B cell (primary cell): ENCODE results near the gene ABCC1. TPM values are rescaled to one million over a fixed set of nuclear protein-coding genes. Genes with fewer than 3 reads are reported as not detected.

ENCODE experiments used
- ATAC-seq: fragments of 200-7000 bp; cut with Tn5 transposase; one replicate; pipeline ENCODE4 v1.10.0; 2021; ENCODE audit warnings: low read depth, mild to moderate bottlenecking, moderate number of reproducible peaks, moderate library complexity
- CTCF ChIA-PET: fragments of 350-600 bp; sonication (Branson Sonifier 250); formaldehyde crosslinking; loops from one replicate; lab custom pipeline; 2021; ENCODE audit warnings: antibody characterized with exemption, inconsistent platforms; lab: Charles Lee
- POLR2A ChIA-PET: fragments of 350-600 bp; sonication (Branson Sonifier 250); formaldehyde crosslinking; loops from one replicate; lab custom pipeline; 2021; ENCODE audit warnings: antibody characterized with exemption; lab: Charles Lee
- DNase-seq: peaks from one replicate; pipeline ENCODE4 v3.0.0; 2013
- H2AFZ ChIP-seq: 2 replicates; pipeline ENCODE4 v1.6.1; 2012; ENCODE audit warnings: mild to moderate bottlenecking, low read depth, low read length; ENCODE audit not compliant: insufficient read depth, poor library complexity, severe bottlenecking
- H3K27ac ChIP-seq, 2 donors: 1 replicate in 1 of 2; 2 replicates in 1 of 2; pipeline ENCODE4 v1.5.1; 2012 to 2013; ENCODE audit warnings: low read length in 2 of 2, mild to moderate bottlenecking in 2 of 2, moderate library complexity in 1 of 2
- H3K27me3 ChIP-seq, 4 experiments: fragments of 200-600 bp in 1 of 4; sonication (generic) in 1 of 4; replicated peaks in 1 of 4; 1 replicate in 2 of 4; 2 replicates in 2 of 4; pipeline versions ENCODE4 v1.6.1 to v1.7.0; 2013 to 2016; ENCODE audit warnings: low read length in 3 of 4, mild to moderate bottlenecking in 2 of 4, mixed read lengths in 1 of 4, moderate library complexity in 1 of 4; ENCODE audit not compliant: insufficient read depth in 4 of 4, control insufficient read depth in 3 of 4; ENCODE audit errors: control extremely low read depth in 1 of 4
- H3K36me3 ChIP-seq, 2 experiments: replicated peaks in 1 of 2; 1 replicate in 1 of 2; 2 replicates in 1 of 2; pipeline versions ENCODE4 v1.6.1 to v1.7.1; 2013; ENCODE audit warnings: low read length in 1 of 2; ENCODE audit not compliant: insufficient read depth in 2 of 2, control insufficient read depth in 1 of 2; ENCODE audit errors: control extremely low read depth in 1 of 2, extremely low read depth in 1 of 2
- H3K4me1 ChIP-seq, 2 donors: fragments of 200-600 bp in 1 of 2; sonication (generic) in 1 of 2; 1 replicate in 1 of 2; 2 replicates in 1 of 2; pipeline versions ENCODE4 v1.5.1 to v1.6.1; 2013 to 2017; ENCODE audit warnings: low read length in 2 of 2; ENCODE audit not compliant: control insufficient read depth in 2 of 2, insufficient read depth in 2 of 2
- H3K4me2 ChIP-seq: replicated peaks from 2 replicates; pipeline ENCODE3; 2012; ENCODE audit warnings: mild to moderate bottlenecking, low read depth, low read length; ENCODE audit not compliant: poor library complexity, severe bottlenecking
- H3K4me3 ChIP-seq, 5 experiments: fragments of 200-600 bp in 1 of 5; sonication (generic) in 1 of 5; 1 replicate in 3 of 5; 2 replicates in 2 of 5; pipeline versions ENCODE4 v1.5.1 to v1.7.0; 2011 to 2016; ENCODE audit warnings: low read length in 4 of 5, mild to moderate bottlenecking in 4 of 5, low read depth in 2 of 5, control low read depth in 1 of 5, moderate library complexity in 1 of 5; ENCODE audit not compliant: insufficient read depth in 1 of 5; ENCODE audit errors: control extremely low read depth in 1 of 5, extremely low read depth in 1 of 5
- H3K79me2 ChIP-seq: fragments of 200-600 bp; sonication (generic); one replicate; pipeline ENCODE4 v1.6.0; 2016; ENCODE audit warnings: low read length; ENCODE audit not compliant: control insufficient read depth, insufficient read depth
- H3K9ac ChIP-seq: fragments of 200-600 bp; sonication (generic); 2 replicates; pipeline ENCODE4 v1.6.1; 2017; ENCODE audit warnings: mild to moderate bottlenecking, low read length, moderate library complexity
- H3K9me3 ChIP-seq, 3 donors: one replicate each; pipeline versions ENCODE4 v1.6.1 to v1.7.1; 2013; ENCODE audit warnings: low read length in 2 of 3; ENCODE audit not compliant: control insufficient read depth in 2 of 3, insufficient read depth in 1 of 3; ENCODE audit errors: control extremely low read depth in 1 of 3
- H4K20me1 ChIP-seq: 2 replicates; pipeline ENCODE4 v1.6.0; 2012; ENCODE audit warnings: mild to moderate bottlenecking, low read length; ENCODE audit not compliant: insufficient read depth, control insufficient read depth, poor library complexity, severe bottlenecking
- H3K27ac Mint-ChIP-seq: one replicate; pipeline ENCODE4 v1.8.0; 2021; ENCODE audit warnings: mixed read lengths
- H3K27me3 Mint-ChIP-seq: one replicate; pipeline ENCODE4 v1.8.0; 2021; ENCODE audit warnings: mixed read lengths
- H3K4me1 Mint-ChIP-seq: one replicate; pipeline ENCODE4 v1.8.0; 2021; ENCODE audit warnings: mixed read lengths
- H3K4me3 Mint-ChIP-seq: one replicate; pipeline ENCODE4 v1.8.0; 2021; ENCODE audit warnings: mixed read lengths
- H3K9me3 Mint-ChIP-seq: one replicate; pipeline ENCODE4 v1.8.0; 2022; ENCODE audit warnings: mixed read lengths; ENCODE audit not compliant: insufficient read depth
- CTCF ChIP-seq: fragments of 200-600 bp; IDR thresholded peaks from one replicate; pipeline ENCODE4 v1.8.0; 2022; ENCODE audit warnings: antibody characterized with exemption, mild to moderate bottlenecking
- EZH2 ChIP-seq: IDR thresholded peaks from 2 replicates; pipeline ENCODE4 v1.6.1; 2012; ENCODE audit warnings: borderline replicate concordance, low read depth, mild to moderate bottlenecking, moderate library complexity, low read length; ENCODE audit not compliant: insufficient read depth, poor library complexity, severe bottlenecking
- WGBS: methylation state at CpG from one replicate; pipeline ENCODE4 v1.1.5; 2013; ENCODE audit warnings: missing lambda C conversion rate; ENCODE audit not compliant: insufficient coverage; 5-methylcytosine and 5-hydroxymethylcytosine counted together
- intact Hi-C: fragments of 100-400 bp; cut with micrococcal nuclease; formaldehyde crosslinking; loops from one replicate; pipeline ENCODE4 v1.10.0; 2022
- polyA plus RNA-seq: library from polyadenylated mRNA; depleted of rRNA; stranded (reverse); fragments of >200 nt; gene quantifications from 2 replicates; pipeline ENCODE4 v1.2.3, GENCODE V29; 2012
- total RNA-seq, 2 donors: library from RNA; stranded (reverse); fragments of 120-200 nt in 1 of 2; gene quantifications; 1 replicate in 1 of 2; 2 replicates in 1 of 2; pipeline versions ENCODE4 v1.2.3 to v1.2.4, GENCODE V29; 2013 to 2022

The ABCC1 gene
- total and polyA plus RNA-seq, 2 donors (not counting 1 experiment from before 2014, with no cell fraction given), result 21.8 to 73.0 TPM

- 81% methylated on average over 2 of the region's 5 CpGs for WGBS
- Mint-ChIP-seq H3K27me3 (peaks cover 4% of the 10 kb centered on the region), H3K9me3 (no peaks in the 10 kb centered on the region), H3K4me1 (no peaks in the 10 kb centered on the region), H3K4me3 (no peak overlapping the region), H3K27ac (no peak overlapping the region)
- Histone ChIP-seq H3K36me3 (no peaks in the 10 kb centered on the region), H3K4me3 (no peak overlapping the region), H3K27ac (no peak overlapping the region), H3K79me2 (no peaks in the 10 kb centered on the region), H3K9me3 (no peaks in the 10 kb centered on the region), H3K4me2 (no peak overlapping the region), H3K4me1 (no peaks in the 10 kb centered on the region), H3K9ac (no peak overlapping the region), H3K27me3 (no peaks in the 10 kb centered on the region), H4K20me1 (no peaks in the 10 kb centered on the region), H2AFZ (no peak overlapping the region)
- intact Hi-C loops, result no loop called here
- ATAC-seq (no peak), DNase-seq (no peak)
- ChIA-PET POLR2A (no interaction called here), CTCF (no interaction called here)
- TF ChIP-seq EZH2 (no peak), CTCF (no peak)
Observed at GRCh38 chr16:16184594-16184993, 235.2 kb downstream of the ABCC1 start.

GRCh38 chr16:16185095-16185494 is 235.7 kb downstream of the ABCC1 start:
- H4K20me1 ChIP-seq, result no peaks in the 10 kb centered on the region
- no peaks in the 10 kb centered on the region for H3K27me3 ChIP-seq
- H2AFZ ChIP-seq, result no peak overlapping the region
- no peaks in the 10 kb centered on the region for H3K79me2 ChIP-seq
- no peaks in the 10 kb centered on the region for H3K9me3 ChIP-seq
- CTCF ChIA-PET, result interaction anchor here (0.5 kb wide), 1 partner anchor 28 kb away, joined by 4 read pairs; no protein-coding TSS in a partner anchor
- POLR2A ChIA-PET, result no interaction called here
- H3K36me3 ChIP-seq, result no peaks in the 10 kb centered on the region
- ATAC-seq, result no peak
- intact Hi-C loops, result no loop called here
- H3K27ac Mint-ChIP-seq, result no peak overlapping the region
- H3K9me3 Mint-ChIP-seq, result no peaks in the 10 kb centered on the region
- H3K4me1 ChIP-seq, result no peaks in the 10 kb centered on the region
- no peak for TF ChIP-seq EZH2
- TF ChIP-seq CTCF, result no peak
- DNase-seq, result no peak
- no peak overlapping the region for H3K27ac ChIP-seq
- no peak overlapping the region for H3K4me2 ChIP-seq
- 86% methylated on average over 1 of the region's 4 CpGs for WGBS
- H3K4me3 Mint-ChIP-seq, result no peak overlapping the region
- H3K9ac ChIP-seq, result no peak overlapping the region
- H3K4me1 Mint-ChIP-seq, result no peaks in the 10 kb centered on the region
- H3K4me3 ChIP-seq, result no peak overlapping the region
- H3K27me3 Mint-ChIP-seq, result peaks cover 8% of the 10 kb centered on the region
